ENCODE results near the gene PLAC9.
"Not testable (repeated sequence)": the region's sequence is repeated elsewhere in the genome, so short reads cannot be mapped to it uniquely, and the experiment has no call there.

PLAC9 gene

DNA sequence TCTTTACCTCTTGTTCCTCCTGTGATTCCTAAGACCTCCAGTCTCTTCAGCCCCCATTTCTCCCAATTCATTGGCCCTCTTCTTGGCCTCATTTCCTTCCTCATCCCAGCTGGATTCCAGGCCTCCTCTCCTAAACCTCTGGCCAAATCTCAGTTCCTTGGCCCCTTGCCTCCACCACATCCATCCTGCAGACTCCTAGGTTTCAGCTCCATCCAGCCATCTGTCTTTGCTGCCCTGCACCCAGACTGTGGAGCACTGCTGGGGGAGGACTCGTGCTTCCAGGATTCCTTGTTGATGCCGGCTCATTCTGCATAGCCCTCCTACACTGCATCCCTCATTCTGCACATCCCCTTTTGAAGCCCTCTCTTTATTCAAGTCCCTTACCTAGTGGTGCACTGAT, 6.7 kb downstream of the PLAC9 start:
- no peak for DNase-seq (ENCODE audit: low read depth, low spot score)

DNA sequence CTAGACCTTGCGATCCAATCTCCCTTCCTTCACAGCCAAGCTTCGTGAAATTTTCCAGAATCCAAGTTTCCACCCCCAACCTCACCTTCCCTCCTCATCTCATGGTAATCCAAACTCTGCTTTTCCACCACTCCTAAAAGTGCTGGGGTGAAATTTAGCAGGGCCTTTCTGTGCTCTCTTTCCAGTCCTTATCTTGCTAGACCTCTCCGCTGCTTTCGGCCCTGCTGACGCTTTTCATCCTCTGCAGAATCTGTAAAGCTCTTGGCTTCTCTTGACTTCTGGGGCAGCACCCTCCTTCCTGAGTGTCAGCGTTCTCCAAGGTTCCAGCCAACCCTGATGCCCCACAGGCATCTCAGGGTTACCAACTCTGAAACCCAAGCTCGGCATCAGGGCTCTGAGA, 7.7 kb downstream of the PLAC9 start:
- no peak for DNase-seq (ENCODE audit: low read depth, low spot score)

DNA sequence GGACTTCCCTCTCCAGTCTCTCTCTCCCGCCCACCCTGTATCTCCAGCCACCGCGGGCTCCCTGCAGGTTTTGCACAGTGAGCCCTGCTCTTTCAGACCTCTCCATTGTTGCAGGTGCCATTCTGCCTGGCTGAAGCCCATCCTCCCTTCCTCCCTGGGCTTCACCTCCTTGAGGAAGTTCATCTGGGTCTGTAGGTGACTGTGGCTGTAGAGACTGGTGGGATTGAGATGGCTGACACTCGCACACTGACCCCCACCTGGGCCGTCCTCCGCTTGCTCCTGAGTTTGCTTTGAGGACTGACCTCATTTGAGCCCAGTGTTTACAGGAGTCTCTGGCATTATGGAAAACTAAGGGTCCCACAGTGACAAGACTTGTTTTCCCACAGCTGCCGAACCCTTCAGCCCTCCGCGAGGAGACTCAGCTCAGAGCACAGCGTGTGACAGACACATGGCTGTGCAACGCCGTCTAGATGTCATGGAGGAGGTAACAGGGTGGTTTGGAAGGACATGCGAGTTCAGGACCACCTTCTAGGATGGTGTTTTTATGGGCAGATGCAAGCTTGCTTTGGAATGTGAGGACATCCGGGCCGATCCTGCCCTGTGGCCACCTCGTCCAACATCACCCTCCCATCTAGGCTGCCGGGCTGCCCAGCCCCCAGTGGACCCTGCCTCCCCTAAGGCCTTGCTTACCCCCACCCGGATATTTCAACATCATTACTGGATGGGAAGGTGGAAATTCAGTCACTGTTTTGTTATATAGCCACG, 9.3 kb downstream of the PLAC9 start:
- DNase-seq (ENCODE audit: low read depth, low spot score): no peak

DNA sequence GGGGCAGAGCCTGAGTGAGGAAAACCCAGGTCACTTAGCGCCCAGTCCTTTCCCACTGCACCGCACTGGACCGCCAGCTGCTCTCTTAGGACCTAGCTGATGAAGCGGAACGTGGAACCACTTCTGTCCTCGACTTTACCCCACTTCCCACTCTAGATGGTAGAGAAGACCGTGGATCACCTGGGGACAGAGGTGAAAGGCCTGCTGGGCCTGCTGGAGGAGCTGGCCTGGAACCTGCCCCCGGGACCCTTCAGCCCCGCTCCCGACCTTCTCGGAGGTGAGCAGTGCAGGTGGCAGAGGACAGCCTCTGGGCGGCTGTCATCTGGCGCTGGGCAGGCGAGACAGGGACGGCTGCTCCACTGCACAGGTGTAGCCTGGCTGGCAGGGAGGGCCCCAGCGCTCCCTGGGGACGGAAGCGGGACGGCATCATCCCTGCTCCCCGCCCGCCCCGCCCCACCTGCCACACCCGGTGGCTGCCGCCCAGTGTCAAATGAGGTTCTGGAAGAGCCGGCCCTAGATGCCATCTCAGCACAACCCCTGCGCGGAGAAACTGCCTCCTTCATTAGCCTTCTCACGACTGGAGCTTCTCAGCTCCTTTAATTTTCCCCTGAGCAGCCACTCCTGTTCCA, 11.7 kb downstream of the PLAC9 start:
- DNase-seq (ENCODE audit: low read depth, low spot score): no peak

DNA sequence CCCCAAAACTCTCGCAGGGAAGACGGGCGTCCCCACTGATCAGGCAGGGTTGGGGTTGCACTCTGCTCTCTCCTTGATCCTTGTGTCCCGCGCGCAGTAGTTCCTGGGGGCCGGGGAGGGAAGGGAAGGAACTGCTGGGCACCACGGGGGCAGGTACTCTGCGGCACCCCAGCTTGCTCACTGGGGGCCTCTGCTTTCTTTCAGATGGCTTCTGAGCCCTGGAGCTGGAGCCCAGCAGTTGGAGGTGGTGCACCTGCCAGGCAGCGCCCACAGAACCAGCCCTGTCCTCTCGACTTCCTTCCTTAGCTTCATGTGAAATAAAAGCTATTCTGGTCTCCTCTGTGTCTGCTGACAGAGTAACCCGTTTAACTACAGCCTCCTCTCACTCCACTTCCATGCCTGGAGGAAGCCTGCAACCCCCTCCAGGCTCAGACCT, 12.2 kb downstream of the PLAC9 start:
- DNase-seq (ENCODE audit: low read depth, low spot score): no peak

DNA sequence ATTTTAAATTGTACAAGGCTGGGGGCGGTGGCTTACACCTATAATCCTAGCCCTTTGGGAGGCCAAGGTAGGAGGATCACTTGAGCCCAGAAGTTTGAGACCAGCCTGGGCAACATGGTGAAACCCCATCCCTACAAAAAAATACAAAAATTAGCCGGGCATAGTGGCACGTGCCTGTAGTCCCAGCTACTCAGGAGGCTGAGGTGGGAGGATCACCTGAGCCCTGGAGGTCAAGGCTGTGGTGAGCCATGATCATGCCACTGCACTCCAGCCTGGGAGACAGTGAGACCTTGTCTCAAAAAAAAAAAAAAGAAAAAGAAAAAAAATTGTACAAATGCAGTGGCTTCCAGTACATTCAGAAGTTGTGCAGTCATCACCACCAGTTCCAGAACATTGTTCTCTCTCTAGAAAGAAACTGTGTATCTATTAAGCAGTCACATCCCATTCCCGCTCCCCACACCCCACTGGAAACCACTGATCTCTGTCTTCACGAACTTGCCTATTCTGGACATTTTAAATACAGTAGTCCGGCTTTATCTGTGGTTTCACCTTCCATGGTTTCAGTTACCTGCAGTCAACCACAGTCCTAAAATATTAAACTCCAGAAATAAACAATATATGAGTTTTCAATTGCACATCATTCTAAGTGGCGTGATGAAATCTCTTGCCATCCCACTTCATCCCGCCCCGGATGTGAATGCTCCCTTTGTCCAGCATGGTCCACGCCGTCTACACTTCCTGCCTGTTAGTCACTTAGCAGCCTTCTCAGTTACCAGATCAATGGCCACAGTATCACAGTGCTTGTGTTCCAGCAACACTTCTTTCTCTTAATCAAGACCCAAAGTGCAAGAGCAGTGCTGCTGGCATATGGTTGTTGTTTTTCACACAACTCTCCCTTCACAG, 13.1 kb downstream of the PLAC9 start:
- DNase-seq (ENCODE audit: low read depth, low spot score): not testable (repeated sequence)

DNA sequence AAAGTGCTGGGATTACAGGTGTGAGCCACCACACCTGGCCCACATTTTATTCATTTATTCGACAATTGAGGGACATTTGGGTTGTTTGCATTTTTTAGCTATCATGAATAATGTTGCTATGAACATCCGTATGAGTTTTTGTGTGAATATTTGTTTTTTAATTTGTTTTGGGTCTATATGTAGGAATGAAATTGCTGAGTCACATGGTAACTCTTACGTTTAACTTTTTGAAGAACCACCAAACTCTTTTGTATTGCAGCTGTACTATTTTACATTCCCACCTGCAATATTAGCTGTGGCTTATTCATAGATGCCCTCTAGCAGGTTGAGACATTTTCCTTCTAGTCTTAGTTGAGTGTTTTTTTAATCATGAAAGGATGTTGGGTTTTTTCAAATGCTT, 14.4 kb downstream of the PLAC9 start:
- DNase-seq (ENCODE audit: low read depth, low spot score): no peak

DNA sequence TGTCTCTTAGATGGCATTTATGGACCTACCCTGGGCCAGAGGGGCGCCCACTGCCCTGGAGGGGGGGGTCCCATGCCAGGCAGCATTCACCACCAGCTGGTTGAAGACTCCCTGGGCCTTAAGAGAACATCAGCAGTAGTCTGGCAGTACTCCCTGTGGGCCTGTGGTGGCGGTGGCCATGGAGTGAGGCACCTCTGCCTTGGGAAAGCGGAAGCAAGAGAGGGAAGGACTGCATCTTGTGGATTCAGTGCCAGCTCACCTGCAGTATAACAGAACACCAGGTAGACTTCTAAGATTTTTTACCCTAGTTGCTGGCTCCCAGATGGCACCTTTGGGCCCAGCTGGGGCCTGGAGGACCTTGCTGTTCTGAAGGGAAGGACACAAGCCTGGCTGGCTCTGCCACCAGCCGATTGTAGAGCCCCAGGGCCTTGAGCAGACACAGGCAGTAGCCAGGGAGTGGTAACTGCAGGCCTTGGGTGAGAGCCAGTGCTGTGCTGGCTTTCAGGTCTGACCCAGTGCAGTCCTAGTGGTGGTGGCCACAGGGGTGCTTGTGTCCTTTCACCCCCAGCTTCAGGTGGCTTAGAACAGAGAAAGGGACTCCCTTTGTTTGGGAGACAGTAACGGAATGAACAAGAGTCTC, 15.8 kb downstream of the PLAC9 start:
- no peak for DNase-seq (ENCODE audit: low read depth, low spot score)

DNA sequence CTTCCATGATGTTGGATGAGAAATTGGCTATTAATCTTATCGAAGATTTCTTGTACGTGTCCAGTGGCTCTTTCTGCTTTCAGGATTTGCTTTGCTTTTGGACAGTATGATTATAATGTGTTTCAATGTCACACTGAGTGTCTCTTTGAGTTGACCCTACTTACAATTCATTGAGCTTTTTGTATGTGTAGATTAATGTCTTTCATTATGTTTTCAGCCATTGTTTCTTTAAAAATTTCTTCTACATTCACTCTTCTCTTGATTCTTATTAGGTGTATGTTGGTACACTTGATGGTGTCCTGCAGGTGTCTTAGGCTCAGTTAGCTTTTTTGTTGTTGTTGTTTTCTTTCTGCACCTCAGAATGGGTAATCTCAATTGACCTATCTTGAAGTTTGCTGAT, 16.6 kb downstream of the PLAC9 start:
- no peak for DNase-seq (ENCODE audit: low read depth, low spot score)

DNA sequence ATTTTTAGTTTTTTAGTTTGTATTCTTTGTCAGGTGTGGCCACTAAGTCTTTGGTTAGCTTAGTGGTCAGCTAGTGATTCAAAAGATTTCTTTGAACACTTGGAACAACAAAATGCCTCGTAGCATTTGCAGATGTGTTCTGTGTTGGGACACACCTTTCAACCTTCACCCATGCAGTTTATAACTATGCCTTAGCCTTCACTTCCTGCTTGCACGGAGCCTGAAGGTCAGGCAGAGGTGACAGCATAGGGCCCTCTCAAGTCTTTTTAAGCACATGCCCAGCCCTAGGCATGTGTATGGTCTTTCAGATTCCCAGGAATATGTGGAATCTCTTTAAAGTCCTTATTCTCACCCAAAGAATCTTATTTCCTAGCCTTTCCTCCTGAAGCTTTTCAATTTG, 17.6 kb downstream of the PLAC9 start:
- no peak for DNase-seq (ENCODE audit: low read depth, low spot score)

DNA sequence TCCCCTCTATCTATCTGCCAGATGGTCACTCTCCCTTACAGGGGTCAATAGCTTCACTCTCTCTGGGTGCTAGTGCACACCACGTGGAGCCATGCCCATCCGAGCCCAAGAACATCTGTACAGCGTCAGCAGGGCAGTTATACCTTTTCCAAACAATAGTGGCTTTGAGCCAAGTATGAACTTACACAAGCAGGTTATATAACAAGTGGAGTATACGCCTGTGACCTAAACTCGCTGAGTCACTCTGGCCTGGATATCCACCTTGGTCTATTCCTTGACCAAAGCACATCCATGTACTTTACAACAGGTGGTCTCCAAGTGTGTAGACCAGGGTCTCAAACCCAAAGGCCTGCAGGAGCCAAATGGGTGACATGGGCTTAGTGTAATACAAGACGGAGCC, 20.3 kb downstream of the PLAC9 start:
- DNase-seq (ENCODE audit: low read depth, low spot score): no peak

DNA sequence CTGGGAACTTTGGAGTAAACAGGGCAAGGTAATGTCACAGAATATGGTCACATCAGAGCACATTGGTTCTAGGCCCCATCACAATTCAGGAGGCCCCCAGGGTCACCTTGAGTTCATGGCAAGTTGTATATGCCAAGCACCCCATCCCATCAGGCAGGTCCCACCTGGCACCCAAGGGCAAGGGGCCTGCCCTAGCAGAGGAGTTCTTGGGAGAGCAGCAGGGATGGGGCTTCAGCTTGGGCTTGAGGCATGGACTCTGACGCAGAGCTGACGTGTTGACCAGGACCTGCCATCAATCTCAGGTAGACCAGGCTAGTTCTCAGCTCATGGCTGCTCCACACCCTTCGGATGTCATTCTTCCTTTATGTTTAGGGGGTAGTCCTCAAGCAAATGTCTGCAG, 20.9 kb downstream of the PLAC9 start:
- no peak for DNase-seq (ENCODE audit: low read depth, low spot score)

DNA sequence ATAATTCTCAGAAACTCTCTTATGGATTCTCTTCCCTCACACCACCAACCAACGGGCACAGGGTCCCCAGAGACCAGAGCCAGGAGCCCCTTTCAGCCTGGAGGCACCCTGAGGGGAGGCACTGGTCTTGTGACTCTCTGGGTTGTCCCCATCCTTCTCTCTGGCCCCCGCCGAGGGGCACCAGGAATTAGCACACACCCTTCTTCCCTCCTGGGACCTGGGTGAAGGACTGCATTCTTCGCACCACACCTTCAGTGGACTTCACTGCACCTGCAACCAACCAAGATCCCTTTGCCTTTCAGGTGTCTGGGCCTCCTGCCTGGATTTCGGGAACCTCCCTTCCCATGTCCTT, 22.1 kb downstream of the PLAC9 start:
- DNase-seq (ENCODE audit: low read depth, low spot score): no peak

DNA sequence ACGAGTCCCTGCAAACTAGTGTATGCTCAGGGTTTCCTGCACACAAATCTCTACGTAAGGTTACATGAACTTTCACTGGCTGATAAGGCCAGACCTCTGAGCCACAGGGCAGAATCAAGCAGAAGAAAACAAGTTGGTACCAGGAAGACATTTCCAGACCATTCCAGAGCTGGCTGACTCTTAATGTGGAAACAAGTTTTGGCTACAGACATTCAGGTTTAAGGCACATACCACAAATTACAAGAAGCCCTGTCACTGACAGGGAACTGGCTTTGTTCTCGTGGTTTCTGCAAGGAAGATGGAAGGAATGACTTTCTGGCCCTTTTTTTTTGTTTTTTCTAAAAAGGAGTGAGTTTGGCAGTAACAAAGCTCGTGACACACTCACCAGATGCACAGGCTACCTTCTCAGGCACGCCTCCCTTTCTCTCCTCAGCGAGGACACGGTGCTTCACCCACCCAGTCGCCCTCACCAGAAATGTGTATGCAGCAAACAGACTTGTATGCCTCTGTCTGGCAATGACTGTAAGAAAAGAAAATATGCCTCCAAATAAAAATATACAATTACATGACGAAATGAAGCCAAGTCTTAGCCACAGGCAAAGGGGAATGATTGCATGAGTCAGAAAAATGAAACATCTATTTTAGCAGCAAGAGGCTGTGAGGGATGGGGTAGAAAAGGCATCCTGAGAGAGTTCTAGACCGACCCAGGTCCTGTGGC, 22.6 kb downstream of the PLAC9 start:
- DNase-seq (ENCODE audit: low read depth, low spot score): no peak

DNA sequence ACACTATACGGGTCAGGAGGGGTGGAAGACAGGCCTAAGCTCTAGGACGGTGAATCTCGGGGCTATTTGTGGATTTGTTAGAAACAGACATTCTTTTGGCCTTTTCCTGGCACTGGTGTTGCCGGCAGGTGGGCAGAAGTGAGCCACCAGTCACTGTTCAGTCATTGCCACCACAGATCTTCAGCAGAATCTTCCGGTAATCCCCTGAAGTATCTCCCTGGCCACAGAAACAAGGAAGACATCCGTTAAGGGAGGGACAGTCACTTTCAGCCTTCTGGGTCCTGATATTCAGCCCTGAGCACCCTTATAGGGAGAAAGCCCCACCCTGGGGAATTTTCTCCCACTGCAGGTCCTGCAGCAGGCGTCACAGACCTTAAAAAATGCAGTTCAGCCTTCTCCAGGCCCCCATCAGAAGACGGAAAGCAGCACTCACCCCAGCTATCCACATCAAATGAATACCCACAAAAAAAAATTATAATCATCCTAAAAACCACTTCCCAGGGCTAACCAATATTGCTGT, 23.2 kb downstream of the PLAC9 start:
- DNase-seq (ENCODE audit: low read depth, low spot score): no peak

DNA sequence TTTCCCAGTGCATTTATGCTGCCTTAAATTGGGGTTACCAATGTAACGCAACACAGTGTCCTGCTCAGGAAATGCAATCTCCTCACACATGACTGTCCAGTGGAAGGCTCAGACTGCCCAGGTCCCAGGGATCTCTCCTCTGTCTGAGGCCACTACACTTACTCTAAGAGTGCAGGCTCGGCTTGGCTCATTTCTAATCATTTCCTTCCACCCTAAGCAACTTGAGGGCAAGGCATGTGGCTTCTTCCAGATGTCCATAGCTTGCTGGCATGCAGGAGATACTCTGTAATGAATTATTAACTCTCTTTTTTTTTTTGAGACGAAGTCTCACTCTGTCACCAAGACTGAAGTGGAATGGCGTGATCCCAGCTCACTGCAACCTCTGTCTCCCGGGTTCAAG, 23.7 kb downstream of the PLAC9 start:
- no peak for DNase-seq (ENCODE audit: low read depth, low spot score)

DNA sequence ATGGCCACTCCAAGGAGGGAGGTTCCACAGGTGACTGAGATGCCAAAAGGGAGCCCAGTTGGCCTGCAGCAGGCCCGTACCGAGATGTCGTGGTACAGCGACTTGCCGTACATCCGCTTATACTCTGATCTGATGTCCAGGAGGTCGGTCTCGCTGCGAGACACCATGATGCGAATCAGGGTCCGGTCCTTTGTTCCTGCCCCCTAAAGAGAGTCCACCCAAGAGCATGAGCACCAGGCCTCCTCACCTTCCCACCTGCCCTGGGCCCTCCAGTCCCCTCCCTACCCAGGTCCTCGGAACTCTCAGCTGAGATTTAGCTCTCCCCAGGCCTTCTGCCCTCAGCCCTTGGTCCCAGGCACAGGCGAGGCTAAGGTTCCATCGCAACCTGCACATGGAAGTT, 25.0 kb downstream of the PLAC9 start:
- DNase-seq (ENCODE audit: low read depth, low spot score): no peak

DNA sequence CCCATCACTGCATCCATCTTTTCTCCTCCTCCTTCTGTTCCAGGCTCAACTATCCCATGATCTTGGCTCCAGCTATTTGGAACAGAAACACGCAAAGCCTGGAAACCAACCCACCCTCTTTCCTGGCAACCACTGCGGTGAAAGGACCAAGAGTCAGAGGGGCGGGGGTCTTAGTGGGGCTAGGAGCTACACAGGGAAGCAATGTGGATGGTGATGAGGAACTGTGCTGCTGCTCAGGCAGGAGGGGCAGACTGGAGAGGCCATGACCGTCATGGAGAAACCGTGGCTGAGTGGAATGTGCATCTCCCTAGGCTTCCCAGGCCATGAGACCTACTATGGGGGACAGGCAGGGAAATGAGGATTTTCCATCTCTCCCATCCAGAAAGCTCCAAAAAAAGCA, 25.6 kb downstream of the PLAC9 start:
- no peak for DNase-seq (ENCODE audit: low read depth, low spot score)

DNA sequence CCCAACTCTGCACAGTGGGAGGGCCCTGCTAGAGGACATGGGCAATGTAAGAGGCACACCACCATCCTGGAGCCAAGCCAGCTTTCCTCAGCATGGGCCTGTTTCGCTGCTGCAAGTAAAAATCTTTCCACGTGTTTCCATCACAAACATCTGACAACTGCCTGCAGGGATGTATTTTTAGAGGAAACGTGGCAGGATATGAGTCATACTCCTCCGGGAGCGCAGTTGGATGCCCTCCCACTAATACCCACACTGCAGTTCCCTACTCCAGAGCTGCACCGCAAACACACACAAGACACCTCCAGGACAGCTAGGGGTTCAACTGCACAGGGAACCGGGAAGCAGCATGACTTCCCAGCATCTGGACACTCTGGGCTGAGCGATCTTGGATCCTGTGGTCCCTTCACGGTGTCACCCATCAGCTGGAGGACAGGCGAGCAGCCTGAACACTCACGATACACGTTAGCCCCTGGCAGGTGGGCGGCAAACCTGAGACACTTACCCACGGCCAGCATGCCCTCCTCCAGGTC, 26.1 kb downstream of the PLAC9 start:
- DNase-seq (ENCODE audit: low read depth, low spot score): no peak

DNA sequence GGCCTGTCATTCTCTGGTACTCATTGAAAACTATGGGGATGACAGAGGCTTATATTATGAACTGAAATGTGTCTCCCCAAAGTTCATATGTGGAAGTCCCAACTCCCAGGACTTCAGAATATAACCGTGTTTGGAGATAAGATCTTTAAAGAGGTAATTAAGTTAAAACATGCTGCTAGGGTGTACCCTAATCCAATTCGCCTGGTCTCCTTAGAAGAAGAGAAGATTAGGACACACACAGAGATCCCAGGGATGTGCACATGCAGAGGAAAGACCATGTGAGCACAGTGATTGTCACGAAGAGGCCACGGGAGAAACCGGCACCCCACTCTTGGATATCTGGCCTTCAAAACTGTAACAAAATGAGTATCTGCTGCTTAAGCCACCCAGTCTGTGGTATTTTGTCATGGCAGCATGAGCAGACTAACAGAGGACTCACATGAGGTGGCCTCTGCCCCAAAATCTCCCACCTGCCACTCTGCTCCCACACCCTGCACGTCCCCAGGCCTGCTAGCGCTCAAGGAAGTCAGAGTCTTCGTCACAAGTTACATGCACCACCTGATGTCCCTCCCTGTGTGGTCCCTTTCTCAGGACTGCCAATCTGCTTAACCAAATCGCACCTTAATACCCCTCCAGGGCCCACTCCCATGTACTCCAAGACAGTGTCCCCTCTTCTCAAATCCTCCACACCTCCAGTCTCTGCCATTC, 26.8 kb downstream of the PLAC9 start:
- DNase-seq (ENCODE audit: low read depth, low spot score): no peak
